Keratinocyte (primary cell): ENCODE measurements around the gene DNAJC25. TPM values are rescaled to one million over a fixed set of nuclear protein-coding genes. Genes with fewer than 3 reads are reported as not detected.

ENCODE experiments used
- DNase-seq: peaks from one replicate; pipeline ENCODE4 v3.0.0-alpha.2; 2011; ENCODE audit warnings: low read depth, missing footprints, low spot score
- FAIRE-seq: peaks from 2 replicates; lab custom pipeline; 2011; peaks lifted over from hg19 to GRCh38; lab: Jason Lieb, UNC
- H2AFZ ChIP-seq: 2 replicates; pipeline ENCODE4 v1.6.0; 2012; ENCODE audit warnings: low read length, control low read depth, inconsistent platforms; ENCODE audit not compliant: control insufficient read depth
- H3K27ac ChIP-seq: 2 replicates; pipeline ENCODE4 v1.5.1; 2011; ENCODE audit warnings: low read length; ENCODE audit not compliant: control insufficient read depth, insufficient read depth
- H3K27me3 ChIP-seq: 3 replicates; pipeline ENCODE4 v1.6.0; 2011; ENCODE audit warnings: low read length; ENCODE audit not compliant: control insufficient read depth, insufficient read depth; ENCODE audit errors: extremely low read depth
- H3K36me3 ChIP-seq, 2 experiments: 2 replicates in 1 of 2; 3 replicates in 1 of 2; pipeline ENCODE4 v1.5.1; 2011; ENCODE audit warnings: low read length in 2 of 2, mild to moderate bottlenecking in 1 of 2; ENCODE audit not compliant: control insufficient read depth in 2 of 2, insufficient read depth in 2 of 2; ENCODE audit errors: extremely low read depth in 1 of 2
- H3K4me1 ChIP-seq: 3 replicates; pipeline ENCODE4 v1.5.1; 2011; ENCODE audit warnings: low read length; ENCODE audit not compliant: control insufficient read depth, insufficient read depth; ENCODE audit errors: extremely low read depth
- H3K4me2 ChIP-seq: 3 replicates; pipeline ENCODE4 v1.6.0; 2011; ENCODE audit warnings: low read depth, low read length; ENCODE audit not compliant: control insufficient read depth, insufficient read depth; ENCODE audit errors: extremely low read depth
- H3K4me3 ChIP-seq, 3 experiments: fragments of 200-600 bp in 1 of 3; sonication (generic) in 1 of 3; 2 replicates in 2 of 3; 3 replicates in 1 of 3; pipeline ENCODE4 v1.5.1; 2011 to 2016; ENCODE audit warnings: low read length in 3 of 3, mild to moderate bottlenecking in 3 of 3, control low read depth in 2 of 3, inconsistent platforms in 1 of 3, low read depth in 1 of 3, mixed read lengths in 1 of 3, mixed run types in 1 of 3, moderate library complexity in 1 of 3; ENCODE audit not compliant: control insufficient read depth in 2 of 3, insufficient read depth in 2 of 3; ENCODE audit errors: extremely low read depth in 1 of 3
- H3K79me2 ChIP-seq: 2 replicates; pipeline ENCODE4 v1.6.0; 2012; ENCODE audit warnings: low read length; ENCODE audit not compliant: control insufficient read depth, insufficient read depth
- H3K9ac ChIP-seq: 3 replicates; pipeline ENCODE4 v1.6.0; 2011; ENCODE audit warnings: low read length; ENCODE audit not compliant: control insufficient read depth, insufficient read depth; ENCODE audit errors: extremely low read depth
- H3K9me1 ChIP-seq: 3 replicates; pipeline ENCODE4 v1.6.0; 2011; ENCODE audit warnings: low read length; ENCODE audit not compliant: control insufficient read depth, insufficient read depth; ENCODE audit errors: extremely low read depth
- H3K9me3 ChIP-seq: 2 replicates; pipeline ENCODE4 v1.5.1; 2012; ENCODE audit warnings: low read depth, low read length; ENCODE audit not compliant: control insufficient read depth
- H4K20me1 ChIP-seq: 3 replicates; pipeline ENCODE4 v1.6.0; 2011; ENCODE audit warnings: low read length; ENCODE audit not compliant: control insufficient read depth, insufficient read depth; ENCODE audit errors: extremely low read depth
- CTCF ChIP-seq, 3 experiments: IDR thresholded peaks in 1 of 3; conservative IDR thresholded peaks in 1 of 3; optimal IDR thresholded peaks in 1 of 3; 2 replicates in 2 of 3; 3 replicates in 1 of 3; pipeline versions ENCODE3 to v1.5.1; 2011; ENCODE audit warnings: low read length in 3 of 3, mild to moderate bottlenecking in 3 of 3, moderate library complexity in 2 of 3, control low read depth in 1 of 3, inconsistent platforms in 1 of 3; ENCODE audit not compliant: insufficient read depth in 2 of 3; ENCODE audit errors: extremely low read depth in 1 of 3
- EZH2 ChIP-seq: IDR thresholded peaks from one replicate; pipeline ENCODE4 v1.6.1; 2012; ENCODE audit warnings: inconsistent platforms, mild to moderate bottlenecking, low read length, moderate library complexity
- dilution Hi-C: fragments of 300-500 bp; cut with MboI; formaldehyde crosslinking; loops from one replicate; pipeline ENCODE4 v1.7.0; 2020; ENCODE audit warnings: low sequenced_read_pairs; ENCODE audit not compliant: extremely low pct_ligation_motif_present
- polyA plus RNA-seq, 5 experiments: library from polyadenylated mRNA; depleted of rRNA in 3 of 5; stranded (reverse) in 3 of 5; stranded (forward) in 1 of 5; unstranded in 1 of 5; fragments of >200 nt; gene quantifications; 1 replicate in 1 of 5; 2 replicates in 3 of 5; 3 replicates in 1 of 5; pipeline versions ENCODE4 v1.2.1 to v1.2.3, GENCODE V29; 2011 to 2012; ENCODE audit warnings: missing spikeins in 2 of 5, low read depth in 1 of 5, low replicate concordance in 1 of 5

The DNAJC25 gene
- polyA plus RNA-seq, 1 donor (not counting 4 experiments of a cell fraction or from before 2014, with no cell fraction given): 7.3 TPM

GRCh38 chr9:111645806-111646205 is 14.7 kb downstream of the DNAJC25 start:
- Histone ChIP-seq H3K36me3 (peaks cover 13 to 28% of the 10 kb centered on the region in 2 experiments), H2AFZ (no peak overlapping the region), H3K9me1 (peaks cover 2% of the 10 kb centered on the region), H3K27me3 (no peaks in the 10 kb centered on the region), H4K20me1 (no peaks in the 10 kb centered on the region), H3K9me3 (no peaks in the 10 kb centered on the region), H3K27ac (no peak overlapping the region), H3K4me3 (no peak overlapping the region), H3K4me1 (no peaks in the 10 kb centered on the region), H3K79me2 (peaks cover 18% of the 10 kb centered on the region), H3K9ac (no peak overlapping the region), H3K4me2 (no peak overlapping the region)
- no peak for DNase-seq
- no peak for FAIRE-seq
- dilution Hi-C loops: no loop called here
- TF ChIP-seq CTCF (optimal IDR thresholded peaks at IDR 0.05 in 1 of 3, IDR thresholded peaks at IDR 0.05 in 1 of 3, conservative IDR thresholded peaks at IDR 0.05 in 1 of 3; ENCODE audit: extremely low read depth in 1 of 3, insufficient read depth in 2 of 3, low read length in 3 of 3) (no peak), EZH2 (no peak)

GRCh38 chr9:111646417-111646816 is 15.3 kb downstream of the DNAJC25 start:
- peaks cover 13 to 28% of the 10 kb centered on the region in 2 experiments for H3K36me3 ChIP-seq
- H3K27ac ChIP-seq: no peak overlapping the region
- DNase-seq (no peak), FAIRE-seq (no peak)
- H4K20me1 ChIP-seq: no peaks in the 10 kb centered on the region
- peaks cover 2% of the 10 kb centered on the region for H3K9me1 ChIP-seq
- no peaks in the 10 kb centered on the region for H3K27me3 ChIP-seq
- no peak for TF ChIP-seq CTCF (optimal IDR thresholded peaks at IDR 0.05 in 1 of 3, IDR thresholded peaks at IDR 0.05 in 1 of 3, conservative IDR thresholded peaks at IDR 0.05 in 1 of 3; ENCODE audit: extremely low read depth in 1 of 3, insufficient read depth in 2 of 3, low read length in 3 of 3)
- no peak for TF ChIP-seq EZH2
- H3K4me3 ChIP-seq: no peak overlapping the region
- no peaks in the 10 kb centered on the region for H3K9me3 ChIP-seq
- no peak overlapping the region for H3K4me2 ChIP-seq
- dilution Hi-C loops: no loop called here
- H2AFZ ChIP-seq: no peak overlapping the region
- H3K9ac ChIP-seq: no peak overlapping the region
- H3K79me2 ChIP-seq: peaks cover 18% of the 10 kb centered on the region
- H3K4me1 ChIP-seq: no peaks in the 10 kb centered on the region
